ENCODE results near the gene GMDS. TPM values are rescaled to one million over a fixed set of nuclear protein-coding genes. Genes with fewer than 3 reads are reported as not detected.

The GMDS gene
- total RNA-seq, 1 experiment from 2014 or later = 35.0 TPM

- TF ChIP-seq USF1 (CRISPR knock-in tag; IDR thresholded peaks at IDR 0.05) (no peak), ELF4 (CRISPR knock-in tag; IDR thresholded peaks at IDR 0.05; ENCODE audit: low read depth) (no peak), SMAD4 (CRISPR knock-in tag; IDR thresholded peaks at IDR 0.05) (no peak), FOXP4 (CRISPR knock-in tag; IDR thresholded peaks at IDR 0.05) (no peak), ARID4B (CRISPR knock-in tag; IDR thresholded peaks at IDR 0.05; ENCODE audit: borderline replicate concordance) (no peak), IRF2 (CRISPR knock-in tag; IDR thresholded peaks at IDR 0.05; ENCODE audit: borderline replicate concordance, low read depth) (no peak), PRRX2 (CRISPR knock-in tag; IDR thresholded peaks at IDR 0.05) (no peak), AR (CRISPR knock-in tag; IDR thresholded peaks at IDR 0.05) (no peak), ZSCAN18 (CRISPR knock-in tag; IDR thresholded peaks at IDR 0.05) (no peak), ZBTB21 (CRISPR knock-in tag; IDR thresholded peaks at IDR 0.05; ENCODE audit: borderline replicate concordance) (no peak), TCF7 (CRISPR knock-in tag; IDR thresholded peaks at IDR 0.05; ENCODE audit: low read depth) (no peak), ATF2 (CRISPR knock-in tag; IDR thresholded peaks at IDR 0.05; ENCODE audit: borderline replicate concordance, low read depth) (no peak), NFE2L1 (CRISPR knock-in tag; IDR thresholded peaks at IDR 0.05) (no peak), ZNF138 (CRISPR knock-in tag; conservative IDR thresholded peaks at IDR 0.05) (no peak), GABPB1 (CRISPR knock-in tag; IDR thresholded peaks at IDR 0.05) (no peak)
Measured at GRCh38 chr6:1747003-1747402, 498.4 kb downstream of the GMDS start (continued).

Measured in WTC11 (cell line).